Embryonic facial prominence (tissue), 1 donor: Measurements from ENCODE around the gene UAP1.

Experiments used
- DNase-seq: peaks from one replicate; pipeline ENCODE4 v3.0.0-alpha.2; 2016; ENCODE audit errors: extremely low spot score

Gene UAP1

DNA sequence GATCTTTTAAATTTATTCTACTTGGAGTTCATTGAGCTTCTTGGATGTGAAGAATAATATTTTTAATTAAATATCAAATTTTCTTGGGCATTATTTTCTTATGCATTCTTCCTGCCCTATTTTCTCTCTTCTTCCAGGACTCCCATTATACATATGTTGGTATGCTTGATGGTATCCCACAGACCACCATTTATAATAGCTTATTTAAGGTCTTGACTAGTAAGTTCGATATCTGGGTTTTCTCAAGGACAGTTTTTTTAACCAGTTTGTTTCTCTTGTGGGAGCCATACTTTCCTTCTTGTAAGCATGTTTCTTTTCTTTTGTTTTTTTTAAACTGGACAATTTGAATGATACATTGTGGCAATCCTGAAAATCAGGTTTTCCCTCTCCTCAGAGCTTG, 55.3 kb downstream of the UAP1 start:
- DNase-seq: no peak

DNA sequence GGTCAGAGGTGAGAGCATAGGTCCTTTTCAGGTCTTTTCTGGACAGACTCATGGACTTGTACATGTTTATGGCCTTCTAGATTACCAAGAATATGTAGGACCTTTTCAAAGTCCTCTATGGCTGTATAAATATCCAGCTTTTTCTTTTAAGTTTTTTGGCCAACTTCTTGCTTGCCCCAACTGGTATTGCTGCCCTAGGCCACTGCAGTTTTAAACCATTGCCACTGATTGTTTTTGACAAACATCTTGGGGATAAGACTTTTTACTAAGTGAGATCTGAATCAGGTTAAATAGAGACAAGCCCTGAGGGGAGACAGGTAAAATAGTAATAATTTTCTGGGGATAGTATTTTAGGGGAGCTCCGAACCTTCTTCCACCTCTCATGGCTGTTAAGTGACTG, 56.0 kb downstream of the UAP1 start:
- no peak for DNase-seq

DNA sequence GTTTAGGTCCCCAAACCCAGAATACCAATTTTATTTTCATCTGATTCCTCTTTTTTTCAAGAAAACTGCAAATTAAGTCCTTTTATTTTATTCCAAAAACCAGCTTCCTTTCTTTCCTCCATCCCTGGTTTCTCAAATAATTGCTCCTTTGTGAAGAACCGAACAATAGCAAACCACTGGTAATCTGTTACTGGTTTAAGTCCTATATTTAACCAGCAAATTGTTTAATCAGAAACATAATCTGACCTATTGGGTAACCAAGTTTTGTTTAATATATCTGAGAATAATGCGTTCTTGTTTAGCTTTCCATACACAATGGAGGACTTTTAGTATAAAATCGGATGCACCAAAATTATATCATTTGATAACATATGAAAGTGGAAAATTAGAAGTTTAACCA, 57.6 kb downstream of the UAP1 start:
- DNase-seq: no peak

DNA sequence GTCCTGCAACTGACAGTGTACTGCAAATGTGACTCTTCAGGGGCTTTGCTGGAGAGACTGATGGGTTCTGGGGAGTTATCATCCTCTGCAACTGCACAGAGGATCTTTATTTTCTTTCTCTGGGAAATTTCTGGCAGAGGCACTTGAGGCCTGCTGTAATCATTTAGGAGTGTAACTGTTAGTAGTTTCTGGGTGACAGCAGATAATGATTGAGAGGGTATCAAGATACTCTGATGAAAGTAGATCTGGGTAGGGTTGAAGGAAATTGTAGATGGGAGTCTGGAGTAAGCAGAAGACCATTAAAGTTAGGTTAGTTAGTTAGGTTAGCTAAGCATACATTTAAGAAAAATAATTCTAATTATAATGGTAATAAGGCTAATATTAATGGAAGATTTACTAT, 59.7 kb downstream of the UAP1 start:
- no peak for DNase-seq

DNA sequence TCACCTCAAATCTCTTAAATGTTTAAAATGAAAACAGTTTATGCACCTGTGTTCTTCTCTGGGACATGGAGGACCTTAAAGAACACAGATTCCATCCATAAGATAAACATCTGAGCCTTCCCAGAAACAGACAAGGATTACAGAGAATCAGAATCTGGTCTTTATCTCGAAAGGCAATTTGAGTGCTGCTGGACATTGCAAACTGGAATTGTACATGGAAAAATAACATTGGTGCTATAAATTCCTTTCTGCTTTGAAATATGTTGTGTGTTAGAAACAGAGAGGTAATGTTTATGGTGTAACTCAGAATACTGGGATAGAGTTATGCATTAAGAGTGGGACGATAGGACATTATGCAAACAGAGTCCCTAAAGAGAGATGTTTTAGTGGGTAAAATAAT, 64.2 kb downstream of the UAP1 start:
- no peak for DNase-seq

DNA sequence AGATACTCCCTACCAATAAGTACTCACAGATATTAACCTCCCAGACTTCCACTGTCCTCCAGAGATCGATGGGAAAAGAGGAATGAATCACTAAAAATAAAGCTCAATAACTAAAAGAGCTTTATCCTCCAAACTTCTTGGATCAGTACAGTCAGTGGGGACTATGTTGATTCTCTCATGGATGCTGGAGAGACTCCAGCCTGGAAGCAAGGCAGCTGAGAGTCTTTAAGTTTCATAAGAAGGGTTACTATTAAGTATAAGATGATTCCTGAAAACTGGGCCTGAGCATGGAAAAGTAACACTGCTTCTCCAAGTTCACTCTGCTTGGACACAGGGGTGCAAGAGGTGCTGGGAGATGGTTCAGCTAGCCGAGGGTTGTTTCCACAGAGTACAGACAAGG, 64.6 kb downstream of the UAP1 start:
- DNase-seq: no peak

DNA sequence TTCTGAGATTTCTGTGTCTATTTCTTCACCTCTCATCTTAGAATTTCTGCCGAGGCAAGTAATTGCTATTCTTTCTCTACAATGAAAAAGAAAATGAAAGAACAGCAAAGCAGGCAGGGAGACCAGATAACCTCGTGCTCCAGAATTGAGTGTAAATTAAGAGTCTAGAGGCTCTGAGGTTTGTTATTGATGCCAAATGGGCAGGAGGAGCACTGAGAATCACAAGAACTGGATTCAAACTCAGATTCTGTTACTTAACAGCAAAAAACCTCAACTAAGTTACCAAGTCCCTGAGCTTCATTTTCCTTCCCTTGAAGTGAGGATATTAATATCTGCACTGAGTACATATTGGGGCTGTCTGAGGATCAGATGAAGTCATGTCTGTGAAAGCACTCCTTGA, 65.2 kb downstream of the UAP1 start:
- no peak for DNase-seq

DNA sequence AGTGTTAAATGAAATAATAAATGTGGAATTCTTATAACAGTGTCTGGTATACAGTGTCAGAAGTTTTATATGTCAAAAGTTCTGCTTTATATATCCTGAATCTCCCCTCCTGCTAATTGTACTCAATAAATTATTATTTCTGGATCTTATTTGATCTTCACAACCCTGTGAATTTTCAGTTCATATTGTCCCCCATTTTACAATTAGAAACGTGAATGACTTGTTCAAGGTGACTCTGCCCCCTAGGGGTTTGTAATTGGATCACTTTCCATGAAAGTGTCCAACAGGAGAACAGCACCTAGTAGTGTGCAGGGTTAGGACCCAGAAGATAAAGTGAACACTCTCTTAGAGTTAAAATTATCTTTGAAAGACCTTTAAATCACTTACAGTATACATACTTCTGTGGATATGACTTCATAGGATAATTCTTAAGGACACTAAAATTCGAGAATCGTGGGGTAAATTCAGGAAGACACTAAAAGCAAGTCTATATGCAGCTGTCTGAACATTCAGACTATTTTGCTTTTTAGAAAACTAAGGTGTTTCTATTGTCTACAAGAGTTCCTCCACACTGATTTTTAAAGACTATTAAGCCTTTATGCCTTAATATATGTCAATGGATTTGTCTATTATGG, 66.3 kb downstream of the UAP1 start:
- no peak for DNase-seq

DNA sequence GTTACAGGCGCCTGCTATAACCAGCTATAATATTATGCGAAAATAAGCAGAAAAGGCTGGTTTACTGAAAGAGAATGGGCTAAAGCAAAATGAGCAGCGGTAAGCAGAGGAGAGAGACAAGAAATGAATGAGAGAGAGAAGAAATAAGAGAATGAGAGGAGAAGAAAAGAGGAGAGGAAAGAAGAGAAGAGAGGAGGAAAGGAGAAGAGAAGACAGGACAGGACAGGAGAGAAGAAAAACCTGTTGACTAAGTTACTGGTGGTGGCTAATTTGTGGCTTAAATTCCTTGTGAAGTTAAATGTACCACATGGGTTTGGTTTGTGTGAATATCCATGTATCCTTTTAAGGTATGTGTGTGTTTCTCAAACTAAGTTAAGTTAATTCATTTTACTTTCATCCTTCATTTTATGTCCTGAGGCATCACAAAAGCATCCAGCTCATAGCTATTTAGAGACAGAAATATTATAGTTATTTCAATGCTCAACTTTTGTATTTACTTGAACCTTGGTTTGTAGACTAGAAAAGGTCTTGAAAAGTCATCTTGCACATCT, 67.6 kb downstream of the UAP1 start:
- no peak for DNase-seq

DNA sequence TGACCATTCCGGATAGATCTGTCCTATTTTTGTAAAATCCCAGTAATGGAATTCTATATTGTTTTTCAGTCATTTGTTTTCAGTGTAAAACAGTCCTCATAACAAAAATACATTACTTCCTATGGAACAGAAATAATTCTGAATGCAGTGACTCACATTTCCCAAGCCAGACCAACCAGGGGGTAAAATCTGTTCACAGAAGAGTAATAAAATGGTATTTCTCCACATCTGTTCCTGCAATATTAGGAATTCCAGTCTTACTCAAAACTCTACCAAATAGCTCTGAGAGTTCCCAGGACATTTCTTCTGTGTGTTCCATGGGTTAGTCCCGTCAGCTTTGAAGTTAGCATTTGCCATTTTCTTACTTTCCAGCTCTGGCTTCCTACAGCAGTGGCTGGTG, 68.1 kb downstream of the UAP1 start:
- peak; percentile 51 for DNase-seq

DNA sequence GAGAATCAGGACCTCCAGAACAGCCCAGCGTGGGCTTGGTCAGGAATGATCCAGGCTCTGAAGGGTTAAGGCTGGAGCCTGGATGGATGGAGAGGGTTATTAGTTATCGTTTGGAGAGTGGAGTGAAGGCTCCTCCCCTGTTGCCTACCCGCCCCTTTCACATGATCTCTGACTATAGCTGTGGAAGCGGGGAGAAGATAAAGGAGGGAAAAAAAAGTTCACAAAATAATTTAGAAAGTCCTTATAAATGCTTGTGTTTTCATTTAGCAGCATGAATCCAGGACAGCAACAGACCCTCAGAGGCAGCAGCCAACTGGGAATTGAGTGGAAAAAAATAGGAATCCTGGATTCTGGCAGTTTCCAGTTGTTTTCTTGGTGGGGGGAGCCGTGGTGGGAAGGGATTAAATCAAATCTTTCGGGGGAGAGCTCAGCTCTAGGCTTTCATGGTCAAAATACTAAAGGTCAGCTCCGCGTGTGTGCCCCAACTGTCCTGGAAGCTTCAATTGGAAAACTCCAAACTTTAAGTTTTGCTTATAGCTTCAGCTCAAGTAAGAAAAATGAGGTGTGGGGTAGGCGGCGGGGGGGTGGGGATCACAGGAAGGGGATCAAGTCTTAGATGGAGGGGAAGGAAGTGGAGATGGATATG, 70.1 kb downstream of the UAP1 start:
- peak; percentile 72 for DNase-seq

DNA sequence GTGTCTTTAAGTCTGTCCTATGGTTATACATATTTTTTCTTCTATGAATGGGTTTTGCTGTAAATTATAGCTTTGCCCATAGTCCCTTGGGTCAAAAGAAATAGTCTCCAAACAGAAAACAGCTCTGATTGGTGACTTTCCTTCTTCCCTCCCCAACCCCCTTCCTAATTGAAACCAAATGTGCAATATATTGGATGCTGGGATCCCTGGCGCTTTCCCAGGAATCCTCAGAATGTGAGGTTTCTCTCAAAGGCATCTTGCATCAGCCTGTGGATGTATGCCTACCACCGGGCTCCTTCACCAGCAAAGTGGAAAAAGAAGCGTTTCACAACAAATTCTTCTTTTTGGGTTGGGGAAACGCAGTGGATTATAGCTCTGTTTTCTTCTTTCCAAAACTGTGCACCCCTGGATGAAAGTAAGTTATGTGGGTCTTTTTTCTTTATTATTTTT, 70.7 kb downstream of the UAP1 start, which contains the start of gene DDR2:
DDR2 (plus strand) TSS at position 248 of the 450 bp plus-strand sequence. CDS start 86,600 bp downstream, outside the sequence.
- DNase-seq: peak; percentile 87

DNA sequence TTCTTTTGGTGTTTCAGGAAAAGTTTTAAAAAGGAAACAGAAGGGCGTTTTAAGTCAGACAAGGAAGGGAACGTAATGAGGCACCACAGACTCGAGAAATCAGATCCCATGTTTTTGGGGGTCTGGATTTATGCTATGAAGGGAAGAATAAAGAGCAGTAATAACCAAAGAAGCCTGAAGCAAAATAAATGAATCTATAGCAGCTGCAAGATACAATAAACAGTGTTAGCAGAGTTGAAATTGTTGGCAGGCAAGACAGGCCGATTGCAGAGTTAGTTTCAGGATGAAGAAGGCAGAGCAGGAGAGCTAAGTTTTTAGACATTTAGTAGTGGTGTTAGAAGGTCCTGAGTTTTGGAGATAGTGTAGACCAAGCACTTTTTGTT, 71.2 kb downstream of the UAP1 start:
- DNase-seq: peak; percentile 66

DNA sequence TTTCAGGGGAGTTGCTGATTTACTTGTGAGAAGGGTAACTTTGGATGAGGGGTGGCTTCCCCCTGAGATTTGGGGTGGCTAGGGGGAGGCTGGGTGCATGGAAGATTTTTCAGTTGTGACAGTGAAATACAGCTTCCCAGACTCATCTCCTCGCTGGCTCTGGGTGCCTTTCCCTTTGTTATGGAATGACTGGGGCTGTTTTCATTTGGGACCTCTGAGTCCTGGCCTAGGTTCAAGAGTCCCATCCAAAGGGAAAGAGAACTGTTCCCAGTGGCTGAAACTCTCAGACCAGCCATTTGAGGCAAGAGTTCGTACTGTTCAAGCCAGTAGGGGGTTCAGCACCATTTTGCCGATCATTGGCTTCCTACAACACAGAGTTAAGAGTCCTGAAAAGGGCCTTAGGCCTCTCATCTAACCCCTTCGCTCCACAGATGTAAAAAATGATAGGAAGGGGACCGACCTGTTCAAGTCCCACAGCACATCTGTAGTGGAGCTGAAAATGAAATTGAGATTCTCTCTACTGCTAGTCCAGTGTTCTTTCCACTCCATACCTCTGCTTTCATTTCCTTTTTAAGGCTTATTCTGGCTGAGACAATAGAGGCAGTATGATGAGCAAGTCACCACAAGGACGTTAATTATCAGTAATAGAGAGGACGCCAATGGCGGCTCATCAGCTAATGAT, 71.7 kb downstream of the UAP1 start:
- DNase-seq: no peak

DNA sequence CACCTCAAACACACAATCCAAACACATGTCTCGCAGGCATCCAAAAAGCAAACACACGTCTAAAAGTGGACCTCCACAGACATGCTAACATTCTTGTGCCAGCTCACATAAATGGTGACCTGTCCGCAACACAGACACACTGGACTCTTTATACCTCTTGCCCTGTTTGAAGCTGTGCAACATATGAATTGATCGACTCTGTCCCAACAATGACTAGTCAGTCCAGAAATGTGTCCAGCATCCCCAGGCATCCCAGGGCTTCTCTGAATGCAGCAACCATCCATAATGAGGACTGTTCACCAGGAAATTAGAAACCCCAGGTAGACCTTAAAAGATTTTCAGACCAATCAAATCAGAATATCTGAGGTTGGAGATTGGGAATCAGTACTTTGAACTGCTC, 73.9 kb downstream of the UAP1 start:
- DNase-seq: no peak

DNA sequence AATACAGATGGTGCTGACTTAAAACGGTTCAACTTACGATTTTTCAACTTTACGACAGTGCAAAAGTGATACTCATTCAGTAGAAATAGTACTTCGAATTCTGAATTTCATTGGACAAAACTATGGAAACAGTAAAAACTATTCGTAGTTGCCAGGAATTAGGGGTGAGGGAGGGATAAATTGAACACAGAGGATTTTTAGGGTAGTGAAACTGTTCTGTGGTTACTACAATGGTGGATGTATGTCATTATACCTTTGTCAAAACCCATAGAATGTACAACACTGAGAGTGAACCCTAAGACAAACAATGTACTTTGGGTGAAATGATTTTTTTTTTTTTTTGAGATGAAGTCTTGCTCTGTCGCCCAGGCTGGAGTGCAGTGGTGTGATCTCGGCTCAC, 78.2 kb downstream of the UAP1 start:
- DNase-seq: no peak

DNA sequence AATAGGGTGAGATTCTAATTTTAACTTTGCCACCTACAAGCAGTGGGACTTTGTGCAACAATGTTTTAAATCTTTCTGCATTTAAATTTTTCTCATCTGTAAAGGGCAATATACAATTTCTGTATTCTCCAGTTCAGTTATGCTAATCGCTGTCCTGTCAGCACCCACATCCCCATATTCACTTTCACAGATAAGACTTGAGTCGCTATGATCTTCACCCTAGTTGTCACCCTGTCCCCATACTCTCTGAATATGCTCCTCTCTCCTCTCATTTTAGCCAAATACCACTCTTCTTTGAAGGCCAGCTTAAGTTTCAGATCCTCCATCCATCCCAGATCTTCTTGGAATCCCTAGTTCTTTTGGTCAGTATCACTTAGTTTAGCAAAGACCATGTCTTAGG, 79.6 kb downstream of the UAP1 start:
- no peak for DNase-seq

DNA sequence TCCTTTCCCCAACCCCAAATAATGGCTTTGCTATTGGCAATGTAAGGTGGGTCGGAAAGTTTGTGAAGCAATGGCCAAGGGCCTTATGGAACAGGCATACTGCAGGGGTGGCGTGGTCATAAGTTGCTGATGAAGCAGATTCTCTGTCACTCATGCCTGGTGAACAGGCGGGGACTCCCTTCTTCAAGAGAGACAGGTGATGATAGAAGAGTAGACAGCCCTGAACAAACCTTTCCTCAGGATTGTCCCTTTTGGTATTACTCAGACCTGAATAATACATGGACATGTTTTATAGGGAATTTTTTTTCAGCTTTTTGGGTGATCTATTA, 83.4 kb downstream of the UAP1 start:
- no peak for DNase-seq

DNA sequence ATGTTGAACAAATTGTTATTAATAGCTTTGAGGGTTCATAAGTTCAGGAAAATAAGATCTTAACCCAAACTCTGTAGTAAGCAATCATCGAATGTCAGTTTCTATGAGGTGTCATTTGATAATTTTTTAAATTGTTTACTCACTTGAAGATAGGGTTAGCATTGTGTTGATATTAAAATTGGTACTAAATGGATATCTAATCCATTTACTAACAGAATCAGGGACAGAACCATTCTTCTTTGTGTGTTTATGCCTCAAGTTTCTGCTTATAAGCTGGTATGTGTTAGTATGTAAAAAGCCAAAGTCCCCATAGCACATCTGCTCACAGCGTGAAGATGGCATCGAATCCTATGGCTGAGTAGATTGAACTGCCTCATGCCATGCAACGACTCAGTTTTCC, 84.1 kb downstream of the UAP1 start:
- no peak for DNase-seq

DNA sequence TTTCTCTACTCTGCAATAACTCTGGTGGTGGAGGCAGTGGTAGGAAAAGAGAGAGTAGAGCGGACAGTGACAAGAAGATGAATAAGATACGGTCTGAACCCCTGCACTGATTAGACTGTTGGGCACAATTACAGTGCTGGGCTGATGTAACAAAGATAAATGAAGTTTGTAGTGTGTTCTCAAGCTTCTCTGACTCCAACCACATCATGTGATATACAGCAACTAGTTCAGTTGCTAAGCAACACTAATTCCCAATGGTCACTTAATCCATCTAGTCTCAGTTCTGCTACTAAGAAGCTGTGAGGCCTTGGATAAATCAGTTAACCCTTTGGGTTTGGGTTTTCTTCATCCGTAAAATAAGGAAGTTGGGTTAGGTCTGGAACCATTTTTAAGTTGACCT, 88.1 kb downstream of the UAP1 start:
- no peak for DNase-seq
